HepG2 (cell line): ENCODE measurements around the gene PDGFB. TPM values are rescaled to one million over a fixed set of nuclear protein-coding genes. Genes with fewer than 3 reads are reported as not detected.

Source experiments
- AKAP8 ChIP-seq: sonication (generic); formaldehyde crosslinking; IDR thresholded peaks from 2 replicates; pipeline ENCODE4 v1.5.1; 2020; ENCODE audit warnings: mild to moderate bottlenecking, missing genetic modification reagents
- KLF13 ChIP-seq: sonication (generic); formaldehyde crosslinking; IDR thresholded peaks from 2 replicates; pipeline ENCODE4 v1.4.0; 2020; ENCODE audit warnings: mild to moderate bottlenecking, missing genetic modification reagents
- NR2C2 ChIP-seq: sonication (generic); formaldehyde crosslinking; IDR thresholded peaks from 2 replicates; pipeline ENCODE4 v1.4.0; 2020; ENCODE audit warnings: missing genetic modification reagents, mild to moderate bottlenecking, moderate library complexity, borderline replicate concordance
- PHF8 ChIP-seq: sonication (generic); formaldehyde crosslinking; IDR thresholded peaks from 2 replicates; pipeline ENCODE4 v1.5.0; 2020; ENCODE audit warnings: missing genetic modification reagents
- TBX2 ChIP-seq: sonication (generic); formaldehyde crosslinking; IDR thresholded peaks from 2 replicates; pipeline ENCODE4 v1.5.0; 2020; ENCODE audit warnings: missing genetic modification reagents, mild to moderate bottlenecking, borderline replicate concordance
- ZFP37 ChIP-seq: sonication (generic); formaldehyde crosslinking; IDR thresholded peaks from 2 replicates; pipeline ENCODE4 v1.4.0; 2020; ENCODE audit warnings: missing genetic modification reagents, borderline replicate concordance
- ZMYM2 ChIP-seq: sonication (generic); formaldehyde crosslinking; IDR thresholded peaks from 2 replicates; pipeline ENCODE4 v1.8.0; 2022; ENCODE audit warnings: mild to moderate bottlenecking, missing genetic modification reagents
- ZNF232 ChIP-seq: sonication (generic); formaldehyde crosslinking; IDR thresholded peaks from 2 replicates; pipeline ENCODE4 v1.4.0; 2020; ENCODE audit warnings: missing genetic modification reagents, borderline replicate concordance
- ZNF629 ChIP-seq: sonication (generic); formaldehyde crosslinking; conservative IDR thresholded peaks from 2 replicates; pipeline ENCODE4 v1.5.0; 2020; ENCODE audit warnings: missing genetic modification reagents
- ZNF790 ChIP-seq: sonication (generic); formaldehyde crosslinking; IDR thresholded peaks from 2 replicates; pipeline ENCODE4 v1.8.0; 2022; ENCODE audit warnings: missing genetic modification reagents, mild to moderate bottlenecking, borderline replicate concordance
- ZNF850 ChIP-seq: sonication (generic); formaldehyde crosslinking; conservative IDR thresholded peaks from 2 replicates; pipeline ENCODE4 v1.9.0; 2021; ENCODE audit warnings: mild to moderate bottlenecking, missing genetic modification reagents
- ZSCAN22 ChIP-seq: sonication (generic); formaldehyde crosslinking; IDR thresholded peaks from 2 replicates; pipeline ENCODE4 v1.4.0; 2020; ENCODE audit warnings: mild to moderate bottlenecking, missing genetic modification reagents
- polyA plus RNA-seq, 8 experiments: library from polyadenylated mRNA; depleted of rRNA in 3 of 8; stranded (reverse) in 7 of 8; unstranded in 1 of 8; fragments of >200 nt; fragmentation: Illumina TruSeq in 4 of 8; extraction: Trizol in 4 of 8; gene quantifications; 2 replicates each; pipeline versions ENCODE4 v1.2.1 to v1.2.3, GENCODE V29; 2011 to 2016; ENCODE audit warnings: low read depth in 4 of 8, missing spikeins in 1 of 8, mixed read lengths in 1 of 8; ENCODE audit not compliant: insufficient read depth in 1 of 8
- total RNA-seq, 5 experiments: library from RNA; depleted of rRNA; stranded (reverse); fragments of >200 nt; fragmentation: Illumina TruSeq; extraction: Trizol; gene quantifications; 2 replicates each; pipeline ENCODE4 v1.2.3, GENCODE V29; 2016; ENCODE audit warnings: low read depth in 1 of 5
- TF ChIP-seq, protein P1 (sequence below): sonication (generic); formaldehyde crosslinking; IDR thresholded peaks from 2 replicates; pipeline ENCODE4 v1.4.0; 2020; ENCODE audit warnings: missing genetic modification reagents
- TF ChIP-seq, protein P2 (sequence below): sonication (generic); formaldehyde crosslinking; IDR thresholded peaks from 2 replicates; pipeline ENCODE4 v1.8.0; 2022; ENCODE audit warnings: mild to moderate bottlenecking, missing genetic modification reagents; ENCODE audit not compliant: insufficient replicate concordance
- TF ChIP-seq, protein P3 (sequence below): sonication (generic); formaldehyde crosslinking; IDR thresholded peaks from 2 replicates; pipeline ENCODE4 v1.4.0; 2020; ENCODE audit warnings: missing genetic modification reagents, borderline replicate concordance
- TF ChIP-seq, protein P4 (sequence below): sonication (generic); formaldehyde crosslinking; IDR thresholded peaks from 2 replicates; pipeline ENCODE4 v1.8.1; 2022; ENCODE audit warnings: mild to moderate bottlenecking, missing genetic modification reagents

The PDGFB gene
- total and polyA plus RNA-seq, 2 of the 13 experiments (the other 11 are each of a cell fraction or from before 2014, with no cell fraction given), result 1.4 to 10.1 TPM

DNA sequence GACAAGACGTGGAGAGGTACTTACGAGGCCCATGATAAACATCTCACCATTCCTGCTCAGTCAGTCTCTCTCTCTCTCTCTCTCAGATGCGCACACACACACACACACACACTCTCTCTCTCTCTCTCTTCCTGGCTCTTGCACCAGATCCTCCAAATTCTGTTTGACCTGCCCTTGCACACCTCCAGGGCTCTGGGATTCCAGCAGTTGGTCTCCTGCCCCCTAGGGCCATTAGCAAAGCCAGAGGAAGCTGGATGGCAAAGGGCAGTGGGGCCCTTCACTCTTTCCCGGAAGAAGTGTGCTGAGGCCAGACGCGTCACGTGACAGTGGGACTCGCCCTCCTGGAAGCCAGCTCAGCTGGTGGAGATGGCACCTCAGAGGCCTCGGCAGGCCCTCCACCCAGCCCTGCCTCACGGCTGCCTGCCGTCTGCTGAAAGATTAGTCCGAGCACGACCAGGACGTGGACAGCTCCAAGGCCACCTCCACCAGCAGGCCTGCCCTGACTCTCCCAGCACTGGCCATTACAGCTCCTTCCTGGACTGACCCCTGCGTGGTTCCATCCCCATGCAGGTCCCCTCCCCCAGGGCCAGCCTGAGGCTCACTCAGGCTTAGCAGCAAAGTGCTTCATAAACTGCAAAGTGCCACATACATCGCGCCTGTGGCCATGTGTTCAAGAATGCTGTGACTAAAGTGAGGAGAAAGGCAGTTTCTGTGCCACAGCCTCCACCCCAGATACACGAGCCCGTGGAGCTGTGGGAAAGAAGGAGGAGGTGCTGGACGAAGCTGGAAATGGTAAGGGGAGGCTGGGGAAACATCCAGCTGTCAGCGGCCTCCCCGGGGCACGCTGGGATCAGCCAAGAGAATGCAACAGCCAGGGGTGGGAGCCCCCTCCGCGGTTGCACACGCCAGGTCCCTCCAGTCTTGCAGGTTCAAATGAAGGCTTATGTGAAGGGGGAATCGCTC is 3.7 kb downstream of the PDGFB start (continued):
- TF ChIP-seq, protein P1, sequence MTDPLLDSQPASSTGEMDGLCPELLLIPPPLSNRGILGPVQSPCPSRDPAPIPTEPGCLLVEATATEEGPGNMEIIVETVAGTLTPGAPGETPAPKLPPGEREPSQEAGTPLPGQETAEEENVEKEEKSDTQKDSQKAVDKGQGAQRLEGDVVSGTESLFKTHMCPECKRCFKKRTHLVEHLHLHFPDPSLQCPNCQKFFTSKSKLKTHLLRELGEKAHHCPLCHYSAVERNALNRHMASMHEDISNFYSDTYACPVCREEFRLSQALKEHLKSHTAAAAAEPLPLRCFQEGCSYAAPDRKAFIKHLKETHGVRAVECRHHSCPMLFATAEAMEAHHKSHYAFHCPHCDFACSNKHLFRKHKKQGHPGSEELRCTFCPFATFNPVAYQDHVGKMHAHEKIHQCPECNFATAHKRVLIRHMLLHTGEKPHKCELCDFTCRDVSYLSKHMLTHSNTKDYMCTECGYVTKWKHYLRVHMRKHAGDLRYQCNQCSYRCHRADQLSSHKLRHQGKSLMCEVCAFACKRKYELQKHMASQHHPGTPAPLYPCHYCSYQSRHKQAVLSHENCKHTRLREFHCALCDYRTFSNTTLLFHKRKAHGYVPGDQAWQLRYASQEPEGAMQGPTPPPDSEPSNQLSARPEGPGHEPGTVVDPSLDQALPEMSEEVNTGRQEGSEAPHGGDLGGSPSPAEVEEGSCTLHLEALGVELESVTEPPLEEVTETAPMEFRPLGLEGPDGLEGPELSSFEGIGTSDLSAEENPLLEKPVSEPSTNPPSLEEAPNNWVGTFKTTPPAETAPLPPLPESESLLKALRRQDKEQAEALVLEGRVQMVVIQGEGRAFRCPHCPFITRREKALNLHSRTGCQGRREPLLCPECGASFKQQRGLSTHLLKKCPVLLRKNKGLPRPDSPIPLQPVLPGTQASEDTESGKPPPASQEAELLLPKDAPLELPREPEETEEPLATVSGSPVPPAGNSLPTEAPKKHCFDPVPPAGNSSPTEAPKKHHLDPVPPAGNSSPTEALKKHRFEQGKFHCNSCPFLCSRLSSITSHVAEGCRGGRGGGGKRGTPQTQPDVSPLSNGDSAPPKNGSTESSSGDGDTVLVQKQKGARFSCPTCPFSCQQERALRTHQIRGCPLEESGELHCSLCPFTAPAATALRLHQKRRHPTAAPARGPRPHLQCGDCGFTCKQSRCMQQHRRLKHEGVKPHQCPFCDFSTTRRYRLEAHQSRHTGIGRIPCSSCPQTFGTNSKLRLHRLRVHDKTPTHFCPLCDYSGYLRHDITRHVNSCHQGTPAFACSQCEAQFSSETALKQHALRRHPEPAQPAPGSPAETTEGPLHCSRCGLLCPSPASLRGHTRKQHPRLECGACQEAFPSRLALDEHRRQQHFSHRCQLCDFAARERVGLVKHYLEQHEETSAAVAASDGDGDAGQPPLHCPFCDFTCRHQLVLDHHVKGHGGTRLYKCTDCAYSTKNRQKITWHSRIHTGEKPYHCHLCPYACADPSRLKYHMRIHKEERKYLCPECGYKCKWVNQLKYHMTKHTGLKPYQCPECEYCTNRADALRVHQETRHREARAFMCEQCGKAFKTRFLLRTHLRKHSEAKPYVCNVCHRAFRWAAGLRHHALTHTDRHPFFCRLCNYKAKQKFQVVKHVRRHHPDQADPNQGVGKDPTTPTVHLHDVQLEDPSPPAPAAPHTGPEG (CRISPR knock-in tag), result peak; percentile 86
- TF ChIP-seq AKAP8, result peak; percentile 94
- TF ChIP-seq, protein P2, sequence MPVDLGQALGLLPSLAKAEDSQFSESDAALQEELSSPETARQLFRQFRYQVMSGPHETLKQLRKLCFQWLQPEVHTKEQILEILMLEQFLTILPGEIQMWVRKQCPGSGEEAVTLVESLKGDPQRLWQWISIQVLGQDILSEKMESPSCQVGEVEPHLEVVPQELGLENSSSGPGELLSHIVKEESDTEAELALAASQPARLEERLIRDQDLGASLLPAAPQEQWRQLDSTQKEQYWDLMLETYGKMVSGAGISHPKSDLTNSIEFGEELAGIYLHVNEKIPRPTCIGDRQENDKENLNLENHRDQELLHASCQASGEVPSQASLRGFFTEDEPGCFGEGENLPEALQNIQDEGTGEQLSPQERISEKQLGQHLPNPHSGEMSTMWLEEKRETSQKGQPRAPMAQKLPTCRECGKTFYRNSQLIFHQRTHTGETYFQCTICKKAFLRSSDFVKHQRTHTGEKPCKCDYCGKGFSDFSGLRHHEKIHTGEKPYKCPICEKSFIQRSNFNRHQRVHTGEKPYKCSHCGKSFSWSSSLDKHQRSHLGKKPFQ (CRISPR knock-in tag), result peak; percentile 72
- 0 out of 2 replicates have a peak, but pooled peaks have one; percentile 5 for TF ChIP-seq ZNF629 (CRISPR knock-in tag)
- no peak for TF ChIP-seq ZSCAN22 (CRISPR knock-in tag)
- TF ChIP-seq, protein P3, sequence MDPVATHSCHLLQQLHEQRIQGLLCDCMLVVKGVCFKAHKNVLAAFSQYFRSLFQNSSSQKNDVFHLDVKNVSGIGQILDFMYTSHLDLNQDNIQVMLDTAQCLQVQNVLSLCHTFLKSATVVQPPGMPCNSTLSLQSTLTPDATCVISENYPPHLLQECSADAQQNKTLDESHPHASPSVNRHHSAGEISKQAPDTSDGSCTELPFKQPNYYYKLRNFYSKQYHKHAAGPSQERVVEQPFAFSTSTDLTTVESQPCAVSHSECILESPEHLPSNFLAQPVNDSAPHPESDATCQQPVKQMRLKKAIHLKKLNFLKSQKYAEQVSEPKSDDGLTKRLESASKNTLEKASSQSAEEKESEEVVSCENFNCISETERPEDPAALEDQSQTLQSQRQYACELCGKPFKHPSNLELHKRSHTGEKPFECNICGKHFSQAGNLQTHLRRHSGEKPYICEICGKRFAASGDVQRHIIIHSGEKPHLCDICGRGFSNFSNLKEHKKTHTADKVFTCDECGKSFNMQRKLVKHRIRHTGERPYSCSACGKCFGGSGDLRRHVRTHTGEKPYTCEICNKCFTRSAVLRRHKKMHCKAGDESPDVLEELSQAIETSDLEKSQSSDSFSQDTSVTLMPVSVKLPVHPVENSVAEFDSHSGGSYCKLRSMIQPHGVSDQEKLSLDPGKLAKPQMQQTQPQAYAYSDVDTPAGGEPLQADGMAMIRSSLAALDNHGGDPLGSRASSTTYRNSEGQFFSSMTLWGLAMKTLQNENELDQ (CRISPR knock-in tag), result no peak
- 0 out of 2 replicates have a peak, but pooled peaks have one; percentile 22 for TF ChIP-seq ZFP37 (CRISPR knock-in tag)
- TF ChIP-seq, protein P4, sequence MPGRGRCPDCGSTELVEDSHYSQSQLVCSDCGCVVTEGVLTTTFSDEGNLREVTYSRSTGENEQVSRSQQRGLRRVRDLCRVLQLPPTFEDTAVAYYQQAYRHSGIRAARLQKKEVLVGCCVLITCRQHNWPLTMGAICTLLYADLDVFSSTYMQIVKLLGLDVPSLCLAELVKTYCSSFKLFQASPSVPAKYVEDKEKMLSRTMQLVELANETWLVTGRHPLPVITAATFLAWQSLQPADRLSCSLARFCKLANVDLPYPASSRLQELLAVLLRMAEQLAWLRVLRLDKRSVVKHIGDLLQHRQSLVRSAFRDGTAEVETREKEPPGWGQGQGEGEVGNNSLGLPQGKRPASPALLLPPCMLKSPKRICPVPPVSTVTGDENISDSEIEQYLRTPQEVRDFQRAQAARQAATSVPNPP (CRISPR knock-in tag), result no peak
- peak; percentile 69; the same call in 1 of the 2 replicates for TF ChIP-seq TBX2 (CRISPR knock-in tag)
- no peak for TF ChIP-seq ZNF850
- no peak for TF ChIP-seq KLF13
- TF ChIP-seq NR2C2 (CRISPR knock-in tag), result peak; percentile 85
- TF ChIP-seq PHF8, result peak; percentile 56
- TF ChIP-seq ZNF790 (CRISPR knock-in tag), result 0 out of 2 replicates have a peak, but pooled peaks have one; percentile 0
- TF ChIP-seq ZNF232 (CRISPR knock-in tag), result peak; percentile 73; the same call in 1 of the 2 replicates
- TF ChIP-seq ZMYM2 (CRISPR knock-in tag), result no peak
